DND-41 (cell line): ENCODE data around the gene ARGFX.

Experiments
- CTCF ChIP-seq: IDR thresholded peaks from 2 replicates; pipeline ENCODE4 v1.5.1; 2012; ENCODE audit warnings: borderline replicate concordance, low read length, moderate library complexity, mild to moderate bottlenecking; ENCODE audit not compliant: poor library complexity, severe bottlenecking; ENCODE audit errors: extremely low read depth
- EZH2 ChIP-seq: IDR thresholded peaks from 3 replicates; pipeline ENCODE4 v1.6.1; 2012; ENCODE audit warnings: borderline replicate concordance, low read depth, mild to moderate bottlenecking, moderate library complexity, low read length, inconsistent platforms; ENCODE audit not compliant: severe bottlenecking

DNA sequence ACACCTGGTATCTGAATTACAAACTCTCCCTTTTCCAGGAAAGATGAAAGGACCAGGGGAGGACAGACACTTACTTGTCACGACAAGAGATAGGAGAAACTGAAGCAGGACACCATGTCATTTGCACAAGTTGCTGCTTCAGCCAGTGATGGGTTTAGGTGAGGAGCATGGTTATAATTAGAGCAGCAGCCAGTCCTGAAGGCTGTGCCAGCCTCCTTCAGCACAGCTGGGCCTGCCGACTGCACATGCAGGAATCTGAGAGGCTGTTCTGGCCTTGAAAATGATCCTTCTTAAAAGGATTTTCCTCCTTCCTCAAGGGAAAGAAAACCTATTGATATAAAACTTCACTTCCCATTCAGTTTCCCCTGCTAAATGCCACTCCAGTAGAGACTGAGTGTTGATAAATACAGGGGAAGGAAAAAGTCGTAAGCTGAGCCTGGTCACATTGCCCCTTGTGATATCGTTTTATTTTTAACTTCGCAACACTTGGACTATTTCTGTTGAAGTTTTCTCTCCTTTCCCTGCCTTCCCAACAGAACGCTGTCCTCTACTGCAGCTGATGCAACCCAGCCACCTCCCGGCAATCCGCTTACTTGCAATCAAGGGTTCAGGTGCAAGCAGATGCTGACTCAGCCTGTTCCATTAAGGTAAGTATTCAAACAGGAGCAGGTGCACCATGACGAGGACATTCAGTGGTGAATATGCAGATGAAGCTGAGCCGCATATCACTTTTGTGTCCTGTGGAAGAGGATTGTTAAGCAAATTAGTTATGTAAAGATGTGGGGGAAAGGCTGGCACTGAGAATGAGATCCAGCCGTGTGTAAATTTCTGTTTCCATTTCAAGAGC is 25.3 kb downstream of the ARGFX start, which contains the start of gene FBXO40:
- no peak for TF ChIP-seq CTCF
- no peak for TF ChIP-seq EZH2
